NOMO-1 (cell line): ENCODE measurements around the gene CYREN.
A peak's percentile ranks its signal among the peaks of the same experiment; 100 is the strongest.
"Not testable (repeated sequence)": the region's sequence is repeated elsewhere in the genome, so short reads cannot be mapped to it uniquely, and the experiment has no call there.

Experiments used
- DNase-seq, 2 experiments: peaks; one replicate each; lab custom pipeline; 2025; ENCODE audit not compliant: unreplicated experiment in 2 of 2; lab: John Stamatoyannopoulos, UW

Gene CYREN

GRCh38 chr7:135170274-135170997 is at the start of gene CYREN:
TSS of gene CYREN (minus strand) at chr7:135170707. CDS start at chr7:135168922, 1,785 bp downstream.
- peak; percentile 66 to 75 for DNase-seq

GRCh38 chr7:135217645-135218509 is 47.4 kb upstream of the CYREN start:
- DNase-seq = no peak

GRCh38 chr7:135215698-135216097 is 45.2 kb upstream of the CYREN start:
- DNase-seq = no peak

- DNase-seq = no peak
Observed at GRCh38 chr7:135215180-135215579, 44.7 kb upstream of the CYREN start.

GRCh38 chr7:135213831-135214230 is 43.3 kb upstream of the CYREN start:
- DNase-seq = no peak

GRCh38 chr7:135211946-135212685 is 41.6 kb upstream of the CYREN start:
- DNase-seq = not testable (repeated sequence)

GRCh38 chr7:135211179-135211945 is 40.9 kb upstream of the CYREN start, which contains the start of gene WDR91:
TSS of gene WDR91 (minus strand) at chr7:135211526. CDS start at chr7:135211502, 24 bp downstream.
- peak; percentile 52 to 70 for DNase-seq

GRCh38 chr7:135210888-135211178 is 40.3 kb upstream of the CYREN start:
- no peak for DNase-seq

- peak in 1 of 2 experiments; percentile 10 for DNase-seq
Observed at GRCh38 chr7:135209225-135209834, 38.8 kb upstream of the CYREN start.

GRCh38 chr7:135208102-135208793 is 37.7 kb upstream of the CYREN start:
- DNase-seq = peak in 1 of 2 experiments; percentile 3

GRCh38 chr7:135207406-135208101 is 37.0 kb upstream of the CYREN start:
- DNase-seq = no peak

GRCh38 chr7:135206941-135207391 is 36.5 kb upstream of the CYREN start:
- DNase-seq = peak; percentile 19 to 57

- no peak for DNase-seq
Observed at GRCh38 chr7:135205850-135206249, 35.3 kb upstream of the CYREN start.

GRCh38 chr7:135204876-135205275 is 34.4 kb upstream of the CYREN start:
- DNase-seq = no peak

- DNase-seq = no peak
Observed at GRCh38 chr7:135204341-135204749, 33.8 kb upstream of the CYREN start.

GRCh38 chr7:135201350-135201749 is 30.8 kb upstream of the CYREN start:
- DNase-seq = no peak

- DNase-seq = no peak
Observed at GRCh38 chr7:135200821-135201331, 30.4 kb upstream of the CYREN start.

GRCh38 chr7:135199439-135199838 is 28.9 kb upstream of the CYREN start:
- DNase-seq = no peak
